ENCODE measurements around the gene MFRP. TPM values are rescaled to one million over a fixed set of nuclear protein-coding genes. Genes with fewer than 3 reads are reported as not detected.

The MFRP gene
- total RNA-seq, 2 experiments from 2014 or later, result not detected

DNA sequence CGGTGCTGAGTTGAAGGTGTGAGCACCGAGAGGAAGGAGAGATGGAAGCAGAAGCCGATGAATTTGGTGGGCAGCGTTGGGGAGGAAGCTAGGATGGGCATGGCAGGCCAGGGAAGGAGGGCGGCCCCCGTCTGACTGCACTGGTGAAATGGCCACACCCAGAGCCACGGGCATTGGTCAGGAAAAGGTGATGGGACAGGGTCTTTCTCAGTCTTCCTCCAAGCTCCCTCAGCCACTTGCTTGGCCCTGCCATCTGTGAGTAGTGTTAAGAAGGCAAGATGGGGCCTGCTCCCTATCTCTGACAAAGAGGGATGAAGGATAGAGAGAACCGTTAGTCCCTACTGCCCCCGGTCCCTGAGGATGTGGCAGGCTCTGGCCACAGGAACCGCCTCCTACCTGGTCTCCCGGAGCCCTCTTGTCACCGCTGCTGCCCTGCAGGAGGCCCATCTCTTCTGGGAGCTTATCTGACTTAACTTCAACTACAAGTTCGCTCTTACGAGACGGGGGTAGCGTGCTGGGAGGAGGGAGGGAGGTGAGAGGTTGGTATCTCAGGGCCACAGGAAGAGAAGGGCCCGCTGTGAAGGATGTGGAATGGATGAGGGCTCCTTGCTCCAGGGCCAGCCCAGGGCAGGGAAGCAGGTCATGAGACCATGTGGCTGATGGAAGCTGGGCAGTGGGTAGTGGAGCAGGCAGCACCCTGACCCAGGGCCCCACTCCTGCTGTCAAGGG, 36.4 kb downstream of the MFRP start:
- peak overlapping the region; percentile 47 for H3K27ac Mint-ChIP-seq
- Histone ChIP-seq H3K27me3 (ENCODE audit: control insufficient read depth in 1 of 2, insufficient read depth in 2 of 2, low read length in 2 of 2) (peaks cover 7 to 9% of the 10 kb centered on the region in 2 experiments), H3K36me3 (ENCODE audit: insufficient read depth, low read length) (peaks cover 3% of the 10 kb centered on the region), H3K9me3 (ENCODE audit: control insufficient read depth in 1 of 2, insufficient read depth in 1 of 2, low read length in 2 of 2) (no peaks in the 10 kb centered on the region), H3K4me1 (ENCODE audit: insufficient read depth, low read length) (peaks cover 30% of the 10 kb centered on the region), H3K4me3 (ENCODE audit: low read length) (no peak overlapping the region), H3K27ac (ENCODE audit: low read depth in 1 of 2, low read length in 2 of 2) (no peak overlapping the region)
- ChIA-PET CTCF (interaction anchor here (0.7 kb wide), 1 partner anchor 11 kb away, joined by 3 read pairs; no protein-coding TSS in a partner anchor), POLR2A (interaction anchor here (0.7 kb wide), 1 partner anchor 13 kb away, joined by 3 read pairs; no protein-coding TSS in a partner anchor)
- H3K9me3 Mint-ChIP-seq, result no peaks in the 10 kb centered on the region
- peaks cover 10% of the 10 kb centered on the region for H3K27me3 Mint-ChIP-seq
- intact Hi-C loops (cut with DNase I, micrococcal nuclease), result no loop called here
- no peak overlapping the region for H3K4me3 Mint-ChIP-seq
- TF ChIP-seq, protein P1, sequence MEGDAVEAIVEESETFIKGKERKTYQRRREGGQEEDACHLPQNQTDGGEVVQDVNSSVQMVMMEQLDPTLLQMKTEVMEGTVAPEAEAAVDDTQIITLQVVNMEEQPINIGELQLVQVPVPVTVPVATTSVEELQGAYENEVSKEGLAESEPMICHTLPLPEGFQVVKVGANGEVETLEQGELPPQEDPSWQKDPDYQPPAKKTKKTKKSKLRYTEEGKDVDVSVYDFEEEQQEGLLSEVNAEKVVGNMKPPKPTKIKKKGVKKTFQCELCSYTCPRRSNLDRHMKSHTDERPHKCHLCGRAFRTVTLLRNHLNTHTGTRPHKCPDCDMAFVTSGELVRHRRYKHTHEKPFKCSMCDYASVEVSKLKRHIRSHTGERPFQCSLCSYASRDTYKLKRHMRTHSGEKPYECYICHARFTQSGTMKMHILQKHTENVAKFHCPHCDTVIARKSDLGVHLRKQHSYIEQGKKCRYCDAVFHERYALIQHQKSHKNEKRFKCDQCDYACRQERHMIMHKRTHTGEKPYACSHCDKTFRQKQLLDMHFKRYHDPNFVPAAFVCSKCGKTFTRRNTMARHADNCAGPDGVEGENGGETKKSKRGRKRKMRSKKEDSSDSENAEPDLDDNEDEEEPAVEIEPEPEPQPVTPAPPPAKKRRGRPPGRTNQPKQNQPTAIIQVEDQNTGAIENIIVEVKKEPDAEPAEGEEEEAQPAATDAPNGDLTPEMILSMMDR (IDR thresholded peaks at IDR 0.05), result no peak
- no peak for ATAC-seq (ENCODE audit: poor library complexity)
- no peak for DNase-seq
- peaks cover 15% of the 10 kb centered on the region for H3K36me3 Mint-ChIP-seq (ENCODE audit: low read depth)
- H3K4me1 Mint-ChIP-seq (ENCODE audit: low read depth), result peaks cover 25% of the 10 kb centered on the region

DNA sequence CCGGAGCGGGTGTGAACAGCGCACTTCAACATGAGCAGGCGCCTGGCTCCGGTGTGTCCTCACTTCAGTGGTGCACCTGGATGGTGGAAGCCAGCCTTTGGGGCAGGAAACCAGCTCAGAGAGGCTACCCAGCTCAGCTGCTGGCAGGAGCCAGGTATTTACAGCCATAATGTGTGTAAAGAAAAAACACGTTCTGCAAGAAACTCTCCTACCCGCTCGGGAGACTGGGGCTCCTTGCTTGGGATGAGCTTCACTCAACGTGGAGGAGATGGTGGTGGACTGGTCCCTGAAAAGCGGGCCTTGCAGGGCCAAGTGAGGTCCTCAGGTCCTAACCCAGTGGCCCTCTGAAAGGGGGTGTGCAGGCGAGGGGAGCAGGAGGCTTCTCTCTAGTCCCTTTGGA, 37.1 kb downstream of the MFRP start:
- TF ChIP-seq, protein P1 (IDR thresholded peaks at IDR 0.05), result no peak
- no peak overlapping the region for H3K27ac ChIP-seq (ENCODE audit: low read depth in 1 of 2, low read length in 2 of 2)
- H3K9me3 ChIP-seq (ENCODE audit: control insufficient read depth in 1 of 2, insufficient read depth in 1 of 2, low read length in 2 of 2), result no peaks in the 10 kb centered on the region
- Mint-ChIP-seq H3K27me3 (peaks cover 4% of the 10 kb centered on the region), H3K9me3 (no peaks in the 10 kb centered on the region), H3K4me3 (no peak overlapping the region), H3K27ac (peak overlapping the region; percentile 47), H3K36me3 (ENCODE audit: low read depth) (peaks cover 22% of the 10 kb centered on the region), H3K4me1 (ENCODE audit: low read depth) (peaks cover 31% of the 10 kb centered on the region)
- peaks cover 3% of the 10 kb centered on the region for H3K36me3 ChIP-seq (ENCODE audit: insufficient read depth, low read length)
- ATAC-seq (ENCODE audit: poor library complexity) (no peak), DNase-seq (no peak)
- H3K4me3 ChIP-seq (ENCODE audit: low read length), result no peak overlapping the region
- CTCF ChIA-PET, result interaction anchor here (0.7 kb wide), 1 partner anchor 12 kb away, joined by 3 read pairs; no protein-coding TSS in a partner anchor
- POLR2A ChIA-PET, result interaction anchor here (3.8 kb wide), 1 partner anchor 12 kb away, joined by 14 read pairs; no protein-coding TSS in a partner anchor
- intact Hi-C loops (cut with DNase I, micrococcal nuclease), result no loop called here
- H3K27me3 ChIP-seq (ENCODE audit: control insufficient read depth in 1 of 2, insufficient read depth in 2 of 2, low read length in 2 of 2), result peaks cover 1 to 3% of the 10 kb centered on the region in 2 experiments
- peaks cover 28% of the 10 kb centered on the region for H3K4me1 ChIP-seq (ENCODE audit: insufficient read depth, low read length)

DNA sequence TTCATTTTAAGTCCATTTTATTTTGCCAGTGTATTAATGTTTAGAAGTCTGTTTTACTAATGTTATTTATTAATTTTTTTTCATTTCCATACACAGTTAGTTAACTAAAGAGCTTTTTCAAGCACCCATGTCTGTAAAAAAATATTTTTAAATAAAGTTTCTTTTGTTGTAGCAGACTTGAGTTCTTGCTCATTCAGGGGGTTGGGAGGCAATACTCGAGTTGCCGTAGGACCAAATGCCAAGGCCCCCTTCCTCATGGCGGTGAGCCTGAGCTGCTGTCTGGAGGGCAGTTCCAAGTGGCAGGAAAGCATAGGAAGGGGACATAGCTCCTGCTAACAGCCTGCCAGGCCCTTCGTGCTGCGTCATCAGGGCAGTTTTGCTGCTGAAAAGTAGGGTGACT, 38.5 kb downstream of the MFRP start:
- H3K27me3 ChIP-seq (ENCODE audit: control insufficient read depth in 1 of 2, insufficient read depth in 2 of 2, low read length in 2 of 2), result no peaks in the 10 kb centered on the region

More for the DNA sequence above, 38.5 kb downstream of the MFRP start:
- Mint-ChIP-seq H3K9me3 (no peaks in the 10 kb centered on the region), H3K27me3 (no peaks in the 10 kb centered on the region), H3K27ac (peak overlapping the region; percentile 39), H3K4me1 (ENCODE audit: low read depth) (peaks cover 31% of the 10 kb centered on the region), H3K4me3 (no peak overlapping the region), H3K36me3 (ENCODE audit: low read depth) (peaks cover 37% of the 10 kb centered on the region)
- Histone ChIP-seq H3K27ac (ENCODE audit: low read depth in 1 of 2, low read length in 2 of 2) (no peak overlapping the region), H3K4me1 (ENCODE audit: insufficient read depth, low read length) (peaks cover 26% of the 10 kb centered on the region), H3K36me3 (ENCODE audit: insufficient read depth, low read length) (peaks cover 17% of the 10 kb centered on the region), H3K4me3 (ENCODE audit: low read length) (no peak overlapping the region), H3K9me3 (ENCODE audit: control insufficient read depth in 1 of 2, insufficient read depth in 1 of 2, low read length in 2 of 2) (no peaks in the 10 kb centered on the region)
- intact Hi-C loops (cut with DNase I, micrococcal nuclease), result no loop called here
- ChIA-PET CTCF (interaction anchor here (1.1 to 1.6 kb wide), 4 partner anchors 8 to 73 kb away, joined by 3 to 4 read pairs (median 3); partner anchors contain the start of gene USP2), POLR2A (interaction anchor here (1.1 to 3.8 kb wide), 3 partner anchors 13 to 290 kb away, joined by 3 to 14 read pairs (median 4); partner anchors contain the start of gene RPS25)
- no peak for DNase-seq
- TF ChIP-seq, protein P1 (IDR thresholded peaks at IDR 0.05), result no peak
- no peak for ATAC-seq (ENCODE audit: poor library complexity)
